ENCODE results near the gene CBY1.
A peak's percentile ranks its signal among the peaks of the same experiment; 100 is the strongest.

Gene CBY1

DNA sequence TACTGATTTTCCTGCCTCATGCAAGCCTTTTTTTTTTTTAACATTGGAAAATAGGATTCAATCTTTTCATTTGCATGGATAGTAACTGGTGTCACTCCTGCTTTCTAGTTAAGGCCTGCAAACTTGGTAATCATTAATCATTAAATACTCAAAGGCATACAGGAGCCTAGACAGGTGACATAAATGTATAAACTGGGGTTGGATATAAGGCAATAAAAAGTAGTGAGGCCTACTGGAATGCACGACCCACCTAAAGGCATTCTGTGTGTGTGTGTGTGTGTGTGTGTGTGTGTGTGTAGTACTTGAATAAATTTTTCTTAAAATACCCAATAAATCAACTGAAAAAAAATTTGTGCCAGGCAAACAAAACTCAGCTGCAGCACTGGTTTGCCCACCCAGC, 33.2 kb downstream of the CBY1 start:
- DNase-seq (ENCODE audit: low read depth, low spot score), result no peak
- Histone ChIP-seq H3K36me3 (ENCODE audit: control insufficient read depth, insufficient read depth, low read length) (peaks cover 18% of the 10 kb centered on the region; the same call in 1 of the 2 replicates), H3K4me3 (ENCODE audit: low read length) (no peak overlapping the region), H3K9me3 (ENCODE audit: control insufficient read depth, insufficient read depth, low read length) (no peaks in the 10 kb centered on the region), H3K27me3 (ENCODE audit: control insufficient read depth, insufficient read depth, low read length) (no peaks in the 10 kb centered on the region), H3K4me1 (ENCODE audit: control insufficient read depth, insufficient read depth, low read length) (no peaks in the 10 kb centered on the region), H3K27ac (ENCODE audit: low read length) (no peak overlapping the region)
- WGBS (ENCODE audit: insufficient coverage, insufficient read length), result no CpG with 5 or more reads among the region's 1 CpG

DNA sequence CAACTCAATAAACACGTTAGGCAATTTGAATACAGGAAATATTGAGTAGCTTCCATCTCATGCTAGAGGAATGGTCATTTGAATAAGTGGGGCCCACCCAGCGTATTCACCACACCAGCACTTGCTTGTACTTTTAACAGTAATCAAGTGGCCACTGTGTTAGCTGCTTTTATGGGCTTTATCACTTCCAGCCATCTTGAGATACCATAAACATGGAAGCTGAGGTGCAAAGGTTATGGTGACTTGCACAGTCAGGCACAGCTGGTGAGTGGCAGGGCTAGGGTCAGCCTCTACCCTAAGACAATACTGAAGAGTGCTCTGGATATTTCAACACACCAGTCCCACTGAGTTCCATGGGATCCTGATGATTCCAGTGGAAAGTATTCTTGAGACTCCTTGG, 37.6 kb downstream of the CBY1 start:
- Histone ChIP-seq H3K9me3 (ENCODE audit: control insufficient read depth, insufficient read depth, low read length) (no peaks in the 10 kb centered on the region), H3K4me3 (ENCODE audit: low read length) (no peak overlapping the region), H3K27ac (ENCODE audit: low read length) (no peak overlapping the region), H3K27me3 (ENCODE audit: control insufficient read depth, insufficient read depth, low read length) (no peaks in the 10 kb centered on the region), H3K4me1 (ENCODE audit: control insufficient read depth, insufficient read depth, low read length) (no peaks in the 10 kb centered on the region), H3K36me3 (ENCODE audit: control insufficient read depth, insufficient read depth, low read length) (peaks cover 3% of the 10 kb centered on the region; the same call in 1 of the 2 replicates)
- no peak for DNase-seq (ENCODE audit: low read depth, low spot score)
- no CpG with 5 or more reads among the region's 2 CpGs for WGBS (ENCODE audit: insufficient coverage, insufficient read length)

DNA sequence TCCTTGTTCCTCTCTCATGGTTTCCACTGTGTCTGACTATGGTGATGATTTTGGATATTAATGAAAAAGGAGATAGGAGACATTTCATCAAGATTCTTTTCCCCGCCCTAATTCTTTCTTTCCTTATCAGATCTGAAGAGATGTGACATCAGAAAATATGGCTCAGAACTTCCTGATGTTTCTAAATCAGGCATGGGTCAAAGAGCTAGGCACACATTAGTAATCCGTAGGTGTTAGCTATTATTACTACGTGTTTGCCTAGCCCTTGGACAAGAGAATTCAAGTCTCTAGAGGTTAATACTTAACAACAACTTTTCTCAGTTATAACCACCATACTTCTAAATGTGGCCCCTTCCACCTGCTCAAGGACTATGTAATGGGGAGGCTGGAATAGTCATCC, 38.5 kb downstream of the CBY1 start:
- H3K4me3 ChIP-seq (ENCODE audit: low read length), result no peak overlapping the region
- H3K27me3 ChIP-seq (ENCODE audit: control insufficient read depth, insufficient read depth, low read length), result no peaks in the 10 kb centered on the region
- no peak overlapping the region for H3K27ac ChIP-seq (ENCODE audit: low read length)
- H3K36me3 ChIP-seq (ENCODE audit: control insufficient read depth, insufficient read depth, low read length), result no peaks in the 10 kb centered on the region; the same call in 1 of the 2 replicates
- H3K9me3 ChIP-seq (ENCODE audit: control insufficient read depth, insufficient read depth, low read length), result no peaks in the 10 kb centered on the region
- no peak for DNase-seq (ENCODE audit: low read depth, low spot score)
- H3K4me1 ChIP-seq (ENCODE audit: control insufficient read depth, insufficient read depth, low read length), result no peaks in the 10 kb centered on the region
- no CpG with 5 or more reads among the region's 3 CpGs for WGBS (ENCODE audit: insufficient coverage, insufficient read length)

DNA sequence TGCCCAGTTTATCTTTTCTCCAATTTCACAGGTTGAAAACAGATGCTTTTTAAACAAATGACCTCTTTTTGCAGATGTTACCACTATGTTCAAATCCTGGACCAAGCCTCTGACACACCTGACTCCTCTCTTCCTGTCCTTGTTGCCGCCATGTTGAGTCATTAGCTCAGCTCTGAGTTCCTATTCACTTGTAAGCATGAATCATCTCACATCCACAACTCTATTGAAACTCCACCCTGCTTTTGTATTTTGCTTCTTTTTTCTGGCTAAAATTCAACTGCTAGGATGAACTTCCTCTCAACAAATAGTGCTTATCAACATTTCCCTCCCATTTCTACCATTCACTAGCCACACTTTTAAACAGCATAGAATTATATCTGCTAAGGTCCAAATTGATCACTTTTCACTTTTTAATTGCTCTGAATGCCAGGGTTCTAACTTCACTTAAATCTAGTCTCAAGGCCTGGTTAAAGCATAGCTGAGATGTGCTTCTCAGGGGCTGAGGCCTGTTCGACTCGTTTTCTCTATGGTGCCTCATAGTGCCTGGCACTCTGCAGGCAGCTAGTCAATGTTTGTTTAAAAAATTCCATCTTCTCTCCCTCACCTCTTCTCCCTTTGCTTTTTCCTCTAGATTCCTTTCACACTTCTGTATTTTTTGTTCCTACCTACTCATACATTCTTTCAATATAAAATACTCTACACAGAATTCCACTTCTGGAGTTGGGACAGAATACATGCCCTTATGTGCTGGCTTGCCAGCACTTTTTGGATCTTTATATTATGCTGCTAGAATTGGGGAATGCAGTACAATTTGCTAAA, 40.4 kb downstream of the CBY1 start:
- H3K4me1 ChIP-seq (ENCODE audit: control insufficient read depth, insufficient read depth, low read length), result peaks cover 2% of the 10 kb centered on the region; the same call in 1 of the 2 replicates
- H3K9me3 ChIP-seq (ENCODE audit: control insufficient read depth, insufficient read depth, low read length), result no peaks in the 10 kb centered on the region
- H3K27ac ChIP-seq (ENCODE audit: low read length), result no peak overlapping the region
- no peaks in the 10 kb centered on the region; the same call in 1 of the 2 replicates for H3K36me3 ChIP-seq (ENCODE audit: control insufficient read depth, insufficient read depth, low read length)
- no peak for DNase-seq (ENCODE audit: low read depth, low spot score)
- no peak overlapping the region for H3K4me3 ChIP-seq (ENCODE audit: low read length)
- no peaks in the 10 kb centered on the region for H3K27me3 ChIP-seq (ENCODE audit: control insufficient read depth, insufficient read depth, low read length)
- no CpG with 5 or more reads among the region's 3 CpGs for WGBS (ENCODE audit: insufficient coverage, insufficient read length)

DNA sequence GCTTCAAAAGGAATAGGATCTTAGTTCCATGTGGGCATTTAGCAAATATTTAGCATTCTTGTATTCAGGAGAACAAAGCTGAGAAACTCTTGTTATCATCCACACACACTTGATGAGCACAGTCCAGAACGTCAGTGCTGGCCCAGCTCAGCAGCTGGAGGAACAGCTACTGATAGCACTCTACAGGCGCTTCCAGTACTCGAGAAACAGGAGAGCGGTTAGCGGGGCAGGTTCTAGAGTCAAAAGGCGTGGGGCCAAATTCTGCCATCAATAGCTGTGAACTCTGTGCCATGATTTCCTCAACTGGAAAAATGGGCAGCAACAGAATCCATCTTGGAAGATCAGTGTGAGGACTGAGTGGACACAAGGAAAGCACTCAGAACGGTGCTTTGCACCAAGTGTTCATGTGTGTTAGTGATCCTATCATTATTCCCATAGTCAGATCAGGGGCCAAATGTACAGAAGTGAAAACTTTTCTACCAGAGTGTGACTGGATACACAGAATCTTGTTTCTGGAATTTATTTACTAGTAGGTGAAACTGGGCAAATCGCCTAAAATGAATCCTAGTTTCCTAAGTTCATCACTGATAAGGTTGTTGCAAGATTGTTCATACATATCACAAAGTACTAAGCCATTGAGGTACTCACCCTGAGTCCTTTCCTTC, 41.1 kb downstream of the CBY1 start:
- no CpG with 5 or more reads among the region's 8 CpGs for WGBS (ENCODE audit: insufficient coverage, insufficient read length)
- no peaks in the 10 kb centered on the region; the same call in 1 of the 2 replicates for H3K36me3 ChIP-seq (ENCODE audit: control insufficient read depth, insufficient read depth, low read length)
- no peak overlapping the region for H3K4me3 ChIP-seq (ENCODE audit: low read length)
- no peak for DNase-seq (ENCODE audit: low read depth, low spot score)
- no peaks in the 10 kb centered on the region for H3K9me3 ChIP-seq (ENCODE audit: control insufficient read depth, insufficient read depth, low read length)
- H3K27ac ChIP-seq (ENCODE audit: low read length), result no peak overlapping the region
- peaks cover 2% of the 10 kb centered on the region; the same call in 1 of the 2 replicates for H3K4me1 ChIP-seq (ENCODE audit: control insufficient read depth, insufficient read depth, low read length)
- H3K27me3 ChIP-seq (ENCODE audit: control insufficient read depth, insufficient read depth, low read length), result no peaks in the 10 kb centered on the region

DNA sequence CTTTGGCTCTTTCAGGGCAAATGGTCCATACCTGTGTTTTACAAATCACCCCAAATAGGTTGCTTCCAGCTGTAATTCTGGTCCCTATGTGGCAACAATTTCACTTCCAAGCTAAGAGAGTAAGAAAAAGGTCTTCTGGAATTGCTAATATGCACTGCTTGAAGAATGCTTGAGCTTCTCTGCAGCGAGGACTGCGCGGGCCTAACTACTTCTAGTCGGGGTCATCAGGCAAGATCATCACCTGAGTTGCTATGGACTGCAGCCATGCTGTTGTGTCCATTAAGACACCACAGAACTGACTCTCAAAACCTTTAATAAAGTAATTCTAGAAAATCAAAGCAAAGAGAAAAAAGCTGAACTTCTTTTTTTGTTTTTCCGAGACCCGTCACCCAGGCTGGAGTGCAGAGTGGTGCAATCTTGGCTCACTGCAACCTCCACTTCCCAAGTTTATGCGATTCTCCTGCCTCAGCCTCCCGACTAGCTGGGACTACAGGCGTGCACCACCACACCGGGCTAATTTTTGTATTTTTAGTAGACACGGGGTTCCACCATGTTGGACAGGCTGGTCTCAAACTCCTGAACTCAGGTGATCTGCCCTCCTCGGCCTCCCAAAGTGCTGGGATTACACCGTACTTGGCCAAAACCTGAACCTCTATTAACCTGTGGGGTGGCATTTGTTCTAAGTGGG, 42.1 kb downstream of the CBY1 start:
- DNase-seq (ENCODE audit: low read depth, low spot score), result no peak
- H3K4me3 ChIP-seq (ENCODE audit: low read length), result no peak overlapping the region
- H3K9me3 ChIP-seq (ENCODE audit: control insufficient read depth, insufficient read depth, low read length), result no peaks in the 10 kb centered on the region
- H3K36me3 ChIP-seq (ENCODE audit: control insufficient read depth, insufficient read depth, low read length), result no peaks in the 10 kb centered on the region; the same call in 1 of the 2 replicates
- WGBS (ENCODE audit: insufficient coverage, insufficient read length), result no CpG with 5 or more reads among the region's 13 CpGs
- H3K4me1 ChIP-seq (ENCODE audit: control insufficient read depth, insufficient read depth, low read length), result peaks cover 2% of the 10 kb centered on the region; the same call in 1 of the 2 replicates
- H3K27ac ChIP-seq (ENCODE audit: low read length), result no peak overlapping the region
- H3K27me3 ChIP-seq (ENCODE audit: control insufficient read depth, insufficient read depth, low read length), result no peaks in the 10 kb centered on the region

DNA sequence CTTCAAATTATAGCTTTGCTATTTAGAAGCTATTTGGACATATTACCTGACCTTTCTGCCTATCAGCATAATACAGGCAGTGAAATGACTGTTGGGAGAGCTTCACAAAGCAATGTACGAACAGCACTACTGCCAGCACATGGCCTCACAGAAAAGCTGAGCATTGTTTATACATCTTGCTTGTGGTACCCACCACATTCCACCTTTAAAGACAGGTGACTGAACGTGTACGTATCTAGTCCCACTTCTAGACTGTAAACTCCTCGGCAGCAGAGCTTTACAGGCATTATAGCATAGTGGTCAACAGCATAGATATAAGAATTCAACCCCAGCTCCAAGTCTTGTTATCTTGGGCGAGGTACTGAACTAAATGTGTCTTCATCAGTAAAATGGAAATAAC, 42.7 kb downstream of the CBY1 start:
- Histone ChIP-seq H3K9me3 (ENCODE audit: control insufficient read depth, insufficient read depth, low read length) (no peaks in the 10 kb centered on the region), H3K36me3 (ENCODE audit: control insufficient read depth, insufficient read depth, low read length) (no peaks in the 10 kb centered on the region; the same call in 1 of the 2 replicates), H3K27me3 (ENCODE audit: control insufficient read depth, insufficient read depth, low read length) (no peaks in the 10 kb centered on the region), H3K4me1 (ENCODE audit: control insufficient read depth, insufficient read depth, low read length) (peaks cover 2% of the 10 kb centered on the region; the same call in 1 of the 2 replicates), H3K4me3 (ENCODE audit: low read length) (no peak overlapping the region), H3K27ac (ENCODE audit: low read length) (no peak overlapping the region)
- no peak for DNase-seq (ENCODE audit: low read depth, low spot score)
- WGBS (ENCODE audit: insufficient coverage, insufficient read length), result no CpG with 5 or more reads among the region's 5 CpGs

DNA sequence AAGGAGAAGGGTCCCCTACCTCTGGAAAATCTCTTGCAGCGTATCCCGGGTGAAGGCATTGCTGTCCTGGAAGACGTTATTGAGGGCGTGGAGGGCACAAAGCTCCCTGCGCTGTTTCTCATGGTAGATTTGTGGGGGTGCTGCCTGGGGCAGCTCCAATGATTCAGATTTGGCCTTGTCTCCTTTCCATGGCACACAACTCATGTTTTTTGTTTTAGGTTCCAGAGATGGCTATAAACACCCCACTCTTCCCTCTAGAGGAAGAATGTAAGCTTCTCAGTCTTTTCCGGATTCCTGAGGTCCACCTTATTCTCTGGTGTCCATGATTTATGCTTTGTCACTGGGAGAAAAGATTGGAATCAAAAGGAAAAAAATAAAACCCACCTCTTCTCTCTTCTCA, 43.3 kb downstream of the CBY1 start:
- no peak for DNase-seq (ENCODE audit: low read depth, low spot score)
- H3K4me3 ChIP-seq (ENCODE audit: low read length), result peak overlapping the region; percentile 18; the same call in 1 of the 2 replicates
- no peak overlapping the region for H3K27ac ChIP-seq (ENCODE audit: low read length)
- WGBS (ENCODE audit: insufficient coverage, insufficient read length), result no CpG with 5 or more reads among the region's 6 CpGs
- peaks cover 2% of the 10 kb centered on the region; the same call in 1 of the 2 replicates for H3K4me1 ChIP-seq (ENCODE audit: control insufficient read depth, insufficient read depth, low read length)
- H3K9me3 ChIP-seq (ENCODE audit: control insufficient read depth, insufficient read depth, low read length), result no peaks in the 10 kb centered on the region
- no peaks in the 10 kb centered on the region for H3K27me3 ChIP-seq (ENCODE audit: control insufficient read depth, insufficient read depth, low read length)
- no peaks in the 10 kb centered on the region; the same call in 1 of the 2 replicates for H3K36me3 ChIP-seq (ENCODE audit: control insufficient read depth, insufficient read depth, low read length)

DNA sequence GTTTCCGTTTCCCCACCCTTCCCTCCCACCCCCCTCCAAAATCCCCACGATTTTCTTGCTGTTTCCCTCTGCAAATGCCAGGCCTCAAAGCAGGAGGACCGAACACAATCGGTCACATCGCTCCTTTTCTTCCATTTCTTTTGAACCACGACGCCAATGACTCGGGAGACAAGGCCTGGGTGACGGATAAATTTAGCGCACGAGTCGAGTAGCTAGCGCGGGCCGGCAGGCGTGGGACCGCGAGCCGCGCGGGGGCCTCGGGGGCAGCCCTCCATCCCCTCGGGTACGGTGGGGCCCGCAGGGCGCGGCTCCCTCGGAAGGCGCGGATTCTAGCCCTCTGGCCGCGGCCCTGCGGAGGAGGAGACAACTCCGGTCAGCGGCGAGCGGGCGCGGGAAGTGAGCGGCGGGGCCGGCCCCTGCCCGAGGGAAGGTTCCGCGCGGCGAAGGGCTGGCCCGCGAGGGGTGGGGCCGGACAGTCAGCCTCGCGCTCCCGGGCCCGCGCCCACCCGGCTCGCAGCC, 43.9 kb downstream of the CBY1 start:
- Histone ChIP-seq H3K27me3 (ENCODE audit: control insufficient read depth, insufficient read depth, low read length) (no peaks in the 10 kb centered on the region), H3K36me3 (ENCODE audit: control insufficient read depth, insufficient read depth, low read length) (no peaks in the 10 kb centered on the region), H3K4me3 (ENCODE audit: low read length) (peak overlapping the region; percentile 89), H3K4me1 (ENCODE audit: control insufficient read depth, insufficient read depth, low read length) (peaks cover 2% of the 10 kb centered on the region; the same call in 1 of the 2 replicates), H3K27ac (ENCODE audit: low read length) (no peak overlapping the region), H3K9me3 (ENCODE audit: control insufficient read depth, insufficient read depth, low read length) (no peaks in the 10 kb centered on the region)
- WGBS (ENCODE audit: insufficient coverage, insufficient read length), result no CpG with 5 or more reads among the region's 57 CpGs
- no peak for DNase-seq (ENCODE audit: low read depth, low spot score)
